Spleen (tissue), 11 donors: ENCODE measurements around the gene SEL1L3. TPM values are rescaled to one million over a fixed set of nuclear protein-coding genes. Genes with fewer than 3 reads are reported as not detected.

ENCODE experiments used
- DNase-seq: peaks from one replicate; pipeline ENCODE4 v3.0.0-alpha.2; 2020
- H3K27ac ChIP-seq, 8 donors: fragments of 200-600 bp; sonication (generic) in 7 of 8; 1 replicate in 4 of 8; 2 replicates in 4 of 8; pipeline versions ENCODE4 v1.5.0 to v1.8.0; 2016 to 2021; ENCODE audit warnings: inconsistent platforms in 4 of 8, mild to moderate bottlenecking in 4 of 8, moderate library complexity in 1 of 8
- H3K27me3 ChIP-seq, 7 donors: fragments of 200-600 bp; sonication (generic) in 6 of 7; replicated peaks in 1 of 7; 1 replicate in 4 of 7; 2 replicates in 3 of 7; pipeline versions ENCODE4 v1.5.0 to v1.8.0; 2016 to 2021; ENCODE audit warnings: inconsistent platforms in 3 of 7, mild to moderate bottlenecking in 1 of 7
- H3K36me3 ChIP-seq, 6 donors: fragments of 200-600 bp; sonication (generic) in 5 of 6; 1 replicate in 4 of 6; 2 replicates in 2 of 6; pipeline versions ENCODE4 v1.5.0 to v1.8.0; 2016 to 2021; ENCODE audit warnings: inconsistent platforms in 2 of 6
- H3K4me1 ChIP-seq, 6 donors: fragments of 200-600 bp; sonication (generic) in 5 of 6; 1 replicate in 3 of 6; 2 replicates in 3 of 6; pipeline versions ENCODE4 v1.5.0 to v1.8.0; 2016 to 2021; ENCODE audit warnings: inconsistent platforms in 3 of 6
- H3K4me3 ChIP-seq, 8 donors: fragments of 200-600 bp; sonication (generic) in 7 of 8; 1 replicate in 4 of 8; 2 replicates in 4 of 8; pipeline versions ENCODE4 v1.5.0 to v1.8.0; 2016 to 2021; ENCODE audit warnings: inconsistent platforms in 4 of 8, mild to moderate bottlenecking in 4 of 8, moderate library complexity in 2 of 8
- H3K9me3 ChIP-seq, 8 donors: fragments of 200-600 bp; sonication (generic) in 7 of 8; 1 replicate in 4 of 8; 2 replicates in 4 of 8; pipeline versions ENCODE4 v1.5.0 to v1.8.0; 2016 to 2021; ENCODE audit warnings: inconsistent platforms in 4 of 8
- POLR2A ChIP-seq, 3 donors: fragments of 450-650 bp; IDR thresholded peaks; one replicate each; pipeline ENCODE4 v1.5.1; 2017; ENCODE audit warnings: antibody characterized with exemption in 3 of 3, mild to moderate bottlenecking in 1 of 3
- POLR2AphosphoS5 ChIP-seq, 3 donors: sonication (generic); formaldehyde crosslinking; IDR thresholded peaks; one replicate each; pipeline ENCODE4 v1.5.1; 2017; ENCODE audit warnings: antibody characterized with exemption in 3 of 3
- WGBS, 5 donors: extraction: QIAGEN DNeasy Blood & Tissue Kit in 3 of 5; methylation state at CpG; one replicate each; pipeline versions ENCODE4 v1.1.5 to v1.1.7; 2013 to 2018; 5-methylcytosine and 5-hydroxymethylcytosine counted together
- intact Hi-C: fragments of 100-400 bp; cut with DNase I; formaldehyde crosslinking; loops from one replicate; pipeline ENCODE4 v1.15.0; 2023; ENCODE audit warnings: low total_unique reads
- polyA plus RNA-seq, 3 donors: library from polyadenylated mRNA; stranded (reverse); fragments of 200-250 nt; gene quantifications; one replicate each; pipeline ENCODE4 v1.2.1, GENCODE V29; 2013
- total RNA-seq, 7 donors: library from RNA; depleted of rRNA in 3 of 7; stranded (reverse); fragments of >200 nt in 3 of 7; fragmentation: NEBNext Ultra II Directional in 4 of 7; extraction: Animal tissue kit (Norgen Biotek cat#: 25700) in 4 of 7; gene quantifications; one replicate each; pipeline versions ENCODE4 v1.1.0 to v1.2.1, GENCODE V29; 2016 to 2021
- TF ChIP-seq, protein P1 (sequence below), 11 experiments: fragments of 200-600 bp in 7 of 11; fragments of 450-650 bp in 4 of 11; sonication (generic) in 4 of 11; IDR thresholded peaks in 8 of 11; conservative IDR thresholded peaks in 3 of 11; 1 replicate in 7 of 11; 2 replicates in 4 of 11; pipeline versions ENCODE4 v1.4.0 to v1.8.0; 2016 to 2021; ENCODE audit warnings: antibody characterized with exemption in 11 of 11, inconsistent platforms in 4 of 11, mild to moderate bottlenecking in 1 of 11
- donor health status: healthy with polysubstance abuse.
- donor health status: DM: no; HTN: no; CAD: no; lungs with moderate emphysema.
- donor health status: DM: no; HTN: no; CAD: no.
- donor health status: Bipolar disorder and iron deficiency.
- donor health status: healthy.
- donor health status: DM: no; HTN: no; CAD: no.
- donor health status: DM: yes; HTN: yes; CAD: no.

SEL1L3 gene
- total and polyA plus RNA-seq, 10 donors, result 59.0 to 319 (median 127) TPM

DNA sequence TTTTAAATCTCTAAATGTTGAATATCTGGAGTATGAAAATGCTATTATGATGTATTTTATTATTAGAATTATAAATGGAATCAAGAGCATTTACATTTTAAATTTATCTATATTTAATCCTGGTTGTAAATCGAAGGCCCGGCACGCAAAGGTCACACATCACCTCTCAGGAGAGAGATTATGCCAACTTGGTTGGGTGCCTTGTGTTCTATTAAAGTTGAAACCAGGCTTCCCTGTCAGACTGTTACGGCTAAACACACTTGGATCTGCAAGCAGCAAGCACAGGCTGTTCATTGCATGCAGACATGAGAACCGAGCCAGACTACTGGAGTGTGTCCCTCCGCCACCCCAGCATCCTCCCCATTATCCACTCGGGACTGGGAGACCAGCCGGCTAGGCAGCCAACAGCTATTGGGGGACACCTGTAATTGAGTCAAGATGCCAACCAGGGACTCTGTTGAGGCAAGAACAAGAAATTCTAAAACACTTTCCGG, 16.4 kb upstream of the SEL1L3 start:
- Histone ChIP-seq H3K4me3 (no peak overlapping the region), H3K27me3 (no peaks in the 10 kb centered on the region), H3K4me1 (peaks cover 11 to 77% (median 37%) of the 10 kb centered on the region in 6 donors), H3K36me3 (no peaks in the 10 kb centered on the region), H3K27ac (peak overlapping the region in 7 of 8 donors; percentile 26 to 84 (median 58)), H3K9me3 (no peaks in the 10 kb centered on the region)
- 77 to 94% (median 82%) methylated on average over 9 of the region's 9 CpGs for WGBS, 5 donors
- TF ChIP-seq POLR2A (IDR thresholded peaks at IDR 0.05) (no peak), POLR2AphosphoS5 (IDR thresholded peaks at IDR 0.05) (no peak)
- TF ChIP-seq, protein P1, sequence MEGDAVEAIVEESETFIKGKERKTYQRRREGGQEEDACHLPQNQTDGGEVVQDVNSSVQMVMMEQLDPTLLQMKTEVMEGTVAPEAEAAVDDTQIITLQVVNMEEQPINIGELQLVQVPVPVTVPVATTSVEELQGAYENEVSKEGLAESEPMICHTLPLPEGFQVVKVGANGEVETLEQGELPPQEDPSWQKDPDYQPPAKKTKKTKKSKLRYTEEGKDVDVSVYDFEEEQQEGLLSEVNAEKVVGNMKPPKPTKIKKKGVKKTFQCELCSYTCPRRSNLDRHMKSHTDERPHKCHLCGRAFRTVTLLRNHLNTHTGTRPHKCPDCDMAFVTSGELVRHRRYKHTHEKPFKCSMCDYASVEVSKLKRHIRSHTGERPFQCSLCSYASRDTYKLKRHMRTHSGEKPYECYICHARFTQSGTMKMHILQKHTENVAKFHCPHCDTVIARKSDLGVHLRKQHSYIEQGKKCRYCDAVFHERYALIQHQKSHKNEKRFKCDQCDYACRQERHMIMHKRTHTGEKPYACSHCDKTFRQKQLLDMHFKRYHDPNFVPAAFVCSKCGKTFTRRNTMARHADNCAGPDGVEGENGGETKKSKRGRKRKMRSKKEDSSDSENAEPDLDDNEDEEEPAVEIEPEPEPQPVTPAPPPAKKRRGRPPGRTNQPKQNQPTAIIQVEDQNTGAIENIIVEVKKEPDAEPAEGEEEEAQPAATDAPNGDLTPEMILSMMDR (IDR thresholded peaks at IDR 0.05 in 8 of 11, conservative IDR thresholded peaks at IDR 0.05 in 3 of 11), result no peak
- DNase-seq, result no peak
- intact Hi-C loops, result no loop called here

DNA sequence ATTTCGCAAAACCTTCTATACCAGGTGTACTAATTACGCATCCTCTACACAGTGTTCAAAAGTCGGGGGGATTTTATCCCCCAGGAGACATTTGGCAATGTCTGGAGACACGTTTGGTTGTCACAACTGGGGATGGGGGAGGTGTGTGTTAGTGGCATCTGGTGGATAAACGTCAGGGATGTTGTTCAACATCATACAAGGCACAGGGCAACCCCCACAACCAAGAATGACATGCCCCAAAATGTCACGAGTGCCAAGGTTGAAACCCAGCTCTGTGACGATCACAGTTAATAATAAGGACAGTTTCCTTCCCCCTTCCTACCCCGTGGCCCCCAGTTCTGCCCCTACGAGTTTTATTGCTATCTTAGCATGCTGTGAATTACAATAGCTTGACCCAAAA, 15.9 kb upstream of the SEL1L3 start:
- 38 to 66% (median 43%) methylated on average over 9 of the region's 9 CpGs for WGBS, 5 donors
- no peak overlapping the region for H3K4me3 ChIP-seq
- H3K9me3 ChIP-seq, result no peaks in the 10 kb centered on the region
- H3K4me1 ChIP-seq, result peaks cover 11 to 77% (median 36%) of the 10 kb centered on the region in 6 donors
- intact Hi-C loops, result no loop called here
- DNase-seq, result no peak
- H3K27me3 ChIP-seq, result no peaks in the 10 kb centered on the region
- H3K27ac ChIP-seq, result peak overlapping the region in 7 of 8 donors; percentile 42 to 84 (median 58)
- peak in 1 of 3 donors; percentile 35 for TF ChIP-seq POLR2AphosphoS5 (IDR thresholded peaks at IDR 0.05)
- TF ChIP-seq, protein P1 (IDR thresholded peaks at IDR 0.05 in 8 of 11, conservative IDR thresholded peaks at IDR 0.05 in 3 of 11), result no peak
- no peaks in the 10 kb centered on the region for H3K36me3 ChIP-seq

- Histone ChIP-seq H3K9me3 (no peaks in the 10 kb centered on the region), H3K36me3 (no peaks in the 10 kb centered on the region), H3K27me3 (no peaks in the 10 kb centered on the region), H3K4me3 (no peak overlapping the region), H3K27ac (peak overlapping the region; percentile 54 to 84 (median 74)), H3K4me1 (peaks cover 15 to 99% (median 39%) of the 10 kb centered on the region in 6 donors)
- peak in 1 of 3 donors; percentile 71 for TF ChIP-seq POLR2AphosphoS5 (IDR thresholded peaks at IDR 0.05)
- TF ChIP-seq, protein P1 (IDR thresholded peaks at IDR 0.05 in 8 of 11, conservative IDR thresholded peaks at IDR 0.05 in 3 of 11), result no peak
- DNase-seq, result no peak
- WGBS, 5 donors, result 60 to 84% (median 75%) methylated on average over 7 of the region's 7 CpGs
- intact Hi-C loops, result no loop called here
Measured at GRCh38 chr4:25875281-25875745, 12.5 kb upstream of the SEL1L3 start.

GRCh38 chr4:25874655-25875054, 11.9 kb upstream of the SEL1L3 start:
- H3K4me3 ChIP-seq, result no peak overlapping the region
- DNase-seq, result no peak
- intact Hi-C loops, result no loop called here
- no peaks in the 10 kb centered on the region for H3K36me3 ChIP-seq
- 70 to 78% (median 75%) methylated on average over 3 of the region's 3 CpGs for WGBS, 5 donors
- TF ChIP-seq, protein P1 (IDR thresholded peaks at IDR 0.05 in 8 of 11, conservative IDR thresholded peaks at IDR 0.05 in 3 of 11), result no peak
- peak in 1 of 3 donors; percentile 53 for TF ChIP-seq POLR2AphosphoS5 (IDR thresholded peaks at IDR 0.05)
- peaks cover 14 to 99% (median 36%) of the 10 kb centered on the region in 6 donors for H3K4me1 ChIP-seq
- H3K27me3 ChIP-seq, result no peaks in the 10 kb centered on the region
- peak overlapping the region; percentile 14 to 84 (median 72) for H3K27ac ChIP-seq
- H3K9me3 ChIP-seq, result no peaks in the 10 kb centered on the region
